SIG-M5 (cell line): ENCODE data around the gene PDE3A.

Experiments
- DNase-seq: peaks from one replicate; lab custom pipeline; 2025; lab: John Stamatoyannopoulos, UW

The PDE3A gene

DNA sequence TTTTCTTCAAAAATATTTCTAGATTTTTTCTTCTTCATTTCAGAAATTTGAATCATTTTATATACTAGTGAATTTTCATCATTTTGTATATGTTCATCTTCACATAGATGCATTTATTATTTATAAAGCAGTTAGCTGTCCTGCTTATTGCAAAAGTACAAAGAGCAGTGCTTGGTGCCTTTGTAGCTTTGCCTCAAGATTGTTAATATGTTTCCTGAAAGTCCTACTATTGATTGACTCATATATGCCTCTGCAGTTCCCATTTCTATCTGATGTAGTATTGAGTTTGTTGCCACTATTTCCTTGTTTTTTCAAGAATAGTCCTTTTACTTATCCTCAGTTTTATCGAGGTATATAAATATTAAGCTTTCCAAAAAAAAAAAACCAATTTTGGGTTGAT lies 89.7 kb downstream of the PDE3A start:
- DNase-seq = no peak

DNA sequence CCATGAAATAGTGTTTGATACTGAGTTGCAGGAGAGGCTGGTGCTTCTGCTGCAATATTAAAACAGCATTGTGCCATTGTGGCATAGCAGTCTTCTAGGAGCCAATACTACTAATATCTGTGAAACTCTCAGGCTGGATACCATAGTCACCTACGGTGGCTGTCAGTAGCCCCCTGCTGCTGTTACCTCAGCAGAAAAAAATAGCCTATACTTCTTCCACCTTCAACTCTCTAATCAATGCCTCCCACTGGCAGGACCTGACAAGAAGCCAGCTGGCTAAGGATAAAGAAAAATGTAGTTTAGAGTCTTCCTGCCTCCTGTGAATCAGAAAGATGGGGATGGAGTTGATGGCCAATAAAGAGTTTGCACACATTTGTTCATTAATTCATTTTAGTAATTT lies 91.6 kb downstream of the PDE3A start:
- no peak for DNase-seq

DNA sequence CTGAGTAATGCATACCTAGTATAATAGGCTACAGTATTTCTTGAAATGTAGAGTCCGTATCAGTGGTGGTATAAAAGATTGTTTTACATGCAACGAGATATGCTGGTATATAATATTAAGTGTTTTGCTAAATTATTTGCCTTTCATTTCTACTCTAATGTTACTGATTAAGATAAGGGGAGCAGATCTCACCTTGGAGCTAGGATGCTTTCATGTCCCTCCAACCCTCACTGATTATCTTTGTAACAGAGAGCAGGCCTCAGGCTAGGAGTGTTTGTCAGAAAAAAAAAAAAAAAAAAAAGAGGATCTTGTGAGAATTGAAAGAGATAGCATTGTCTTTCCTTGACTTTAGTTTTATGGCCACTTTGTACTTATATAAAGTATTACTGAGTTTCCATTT lies 92.6 kb downstream of the PDE3A start:
- DNase-seq = no peak

DNA sequence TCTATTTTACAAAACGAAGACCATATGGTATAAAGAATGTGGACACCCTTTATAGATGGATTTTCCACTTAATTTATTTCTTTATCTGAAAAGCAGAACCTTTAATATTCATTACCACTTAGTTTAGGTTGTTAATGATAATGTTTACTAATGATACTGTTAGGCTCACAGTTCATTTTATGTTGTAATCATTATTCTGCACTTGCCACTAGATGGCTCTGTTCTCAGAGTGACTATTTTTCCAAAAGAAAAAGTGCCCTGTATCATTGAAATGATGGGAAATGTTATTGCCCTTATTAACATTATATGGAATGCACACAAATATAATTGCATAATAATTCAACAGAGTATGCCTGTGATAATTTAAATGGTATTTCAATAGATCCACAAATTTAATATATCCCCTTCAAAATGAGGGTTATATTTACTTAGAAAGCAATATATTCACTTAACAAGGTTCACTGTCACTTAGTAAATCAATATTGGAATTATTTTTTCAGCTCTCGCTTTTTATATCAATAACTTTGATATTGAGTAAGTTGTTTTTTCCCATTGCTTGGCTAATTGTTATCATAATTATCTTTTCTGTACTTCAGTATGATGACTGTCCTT lies 95.7 kb downstream of the PDE3A start:
- no peak for DNase-seq

DNA sequence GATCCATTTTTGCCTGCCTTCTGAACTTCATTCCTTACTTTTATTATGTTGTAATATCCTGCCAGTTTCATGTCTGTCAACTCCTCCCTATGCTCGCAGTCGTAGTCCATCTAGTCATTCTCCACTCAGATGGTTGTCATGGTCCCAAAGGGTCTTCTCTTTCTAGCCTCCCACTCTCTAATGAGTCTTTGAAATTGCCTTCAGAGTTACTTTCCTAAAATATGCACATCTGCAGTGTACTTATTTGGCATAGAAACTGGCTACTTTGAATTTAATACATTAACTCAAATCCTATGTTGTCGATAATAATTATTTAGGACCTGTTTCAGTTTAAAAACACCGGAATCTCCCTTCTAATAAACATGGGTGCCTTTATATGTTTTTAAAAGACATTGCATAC lies 101.0 kb downstream of the PDE3A start:
- no peak for DNase-seq

DNA sequence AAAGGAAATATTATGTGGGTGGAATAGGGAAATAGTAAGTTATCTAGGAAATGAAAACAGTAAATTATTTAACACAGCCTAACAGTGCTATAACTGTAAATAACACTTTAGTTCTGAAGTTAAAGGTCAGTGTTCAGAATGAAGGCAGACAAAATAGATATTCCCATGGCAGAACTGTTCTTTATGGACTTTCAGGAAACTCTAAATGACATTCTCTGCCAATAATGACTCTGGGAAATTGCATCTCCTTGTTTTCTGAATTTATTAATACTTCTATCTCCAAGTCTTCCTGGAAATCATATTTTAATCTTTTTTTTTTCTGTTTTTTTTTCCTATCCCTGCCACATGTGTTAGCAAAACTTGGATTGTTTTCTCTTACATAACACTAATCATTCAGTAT lies 101.4 kb downstream of the PDE3A start:
- DNase-seq = no peak

DNA sequence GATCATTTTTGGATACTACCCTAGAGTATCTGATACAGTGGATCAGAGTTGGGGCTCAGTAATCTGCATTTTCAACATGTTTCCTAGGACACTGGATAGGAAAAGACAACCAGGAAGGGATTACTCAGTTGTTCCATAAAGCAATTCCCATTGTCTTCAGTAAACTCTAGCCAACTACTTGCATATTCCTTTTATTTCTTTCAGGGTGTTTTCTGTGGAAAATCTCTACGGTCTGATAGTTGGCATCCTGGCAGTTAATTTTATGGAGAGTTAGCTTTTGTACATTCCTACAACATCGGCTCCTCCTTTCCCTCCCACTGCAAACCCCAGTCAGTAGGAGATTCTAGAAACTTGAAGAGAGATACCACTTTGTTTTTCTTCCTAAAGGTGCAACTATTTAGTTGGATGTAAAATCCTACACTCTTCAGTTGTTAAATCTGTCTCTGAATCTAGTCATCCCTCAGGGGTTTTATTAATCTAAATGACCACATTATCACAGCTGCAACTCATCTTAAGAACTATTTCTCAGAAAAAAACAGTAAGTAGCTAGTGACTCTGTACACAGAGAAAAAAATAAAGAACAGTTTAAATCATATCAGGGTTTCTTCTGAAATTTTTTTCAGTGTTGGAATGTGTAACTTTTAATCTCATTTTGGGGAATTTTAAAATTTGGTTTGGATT lies 103.9 kb downstream of the PDE3A start:
- DNase-seq = no peak

DNA sequence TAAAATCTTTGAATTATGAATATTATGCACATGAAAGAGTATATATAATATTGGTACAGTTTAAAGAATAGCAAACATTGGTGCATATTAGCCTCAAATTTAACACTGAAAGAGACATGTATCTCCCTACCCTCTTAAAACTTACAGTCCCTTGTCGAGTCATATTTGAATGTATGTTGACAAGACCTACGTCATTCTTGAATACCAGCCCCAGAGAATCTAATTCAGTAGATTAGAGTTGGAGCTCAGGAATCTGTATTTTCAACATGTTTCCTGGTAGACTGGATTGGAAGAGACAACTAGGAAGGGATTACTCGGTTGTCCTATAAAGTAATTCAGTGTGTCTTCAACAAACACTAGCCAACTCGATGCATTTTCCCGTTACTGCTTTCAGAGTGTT lies 104.8 kb downstream of the PDE3A start:
- DNase-seq = no peak

DNA sequence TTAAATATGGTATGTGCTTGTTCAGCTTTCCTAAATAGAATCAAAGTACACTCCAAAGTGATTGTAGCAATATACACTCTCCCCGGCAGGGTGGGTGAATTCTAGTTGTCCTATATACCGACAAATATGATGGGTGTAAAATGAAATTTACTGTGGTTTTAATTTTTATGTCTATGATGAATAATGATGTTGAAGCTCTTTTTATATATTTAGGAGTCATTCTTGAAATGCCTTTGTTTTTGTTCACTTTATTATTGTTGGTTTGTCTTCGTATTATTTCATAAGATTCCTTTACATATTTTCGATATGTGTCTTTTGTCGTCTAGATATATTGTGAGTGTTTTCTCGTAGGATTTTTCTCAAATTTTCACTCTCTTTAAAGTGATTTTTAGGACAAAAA lies 105.7 kb downstream of the PDE3A start:
- DNase-seq = no peak

DNA sequence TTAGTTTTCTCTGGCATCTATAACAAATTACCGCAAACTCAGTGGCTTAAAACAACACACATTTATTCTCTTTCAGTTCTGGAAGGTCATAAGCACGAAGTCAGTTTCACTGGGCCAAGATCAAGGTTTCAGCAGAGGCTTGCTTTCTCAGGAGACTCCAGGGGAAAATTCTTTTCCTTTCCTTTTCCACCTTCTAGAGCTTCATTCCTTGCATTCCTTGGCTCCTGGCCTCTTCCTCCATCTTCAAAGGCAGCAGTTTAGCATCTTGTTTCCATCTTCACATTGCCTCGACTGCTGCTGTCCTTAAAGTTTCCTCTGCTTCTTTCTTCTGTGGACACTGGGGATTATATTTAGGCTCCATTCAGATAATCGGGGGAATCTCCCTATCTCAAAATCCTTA lies 106.1 kb downstream of the PDE3A start:
- no peak for DNase-seq

DNA sequence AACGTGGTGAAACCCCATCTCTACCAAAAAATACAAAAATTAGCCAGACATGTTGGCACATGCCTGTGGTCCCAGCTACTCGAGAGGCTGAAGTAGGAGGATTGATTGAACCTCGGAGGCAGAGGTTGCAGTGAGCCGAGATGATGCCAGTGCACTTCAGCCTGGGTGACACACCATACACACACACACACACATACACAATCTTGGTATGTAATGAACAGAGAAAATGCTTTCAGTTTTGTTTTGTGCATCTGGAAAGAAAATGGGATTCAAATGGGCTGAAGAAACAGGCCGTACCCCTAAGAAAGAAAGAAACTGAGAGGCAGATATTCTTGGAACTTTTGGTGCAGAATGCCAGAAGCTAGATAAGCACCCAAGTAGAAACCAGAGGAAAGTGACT lies 107.2 kb downstream of the PDE3A start:
- DNase-seq = no peak

DNA sequence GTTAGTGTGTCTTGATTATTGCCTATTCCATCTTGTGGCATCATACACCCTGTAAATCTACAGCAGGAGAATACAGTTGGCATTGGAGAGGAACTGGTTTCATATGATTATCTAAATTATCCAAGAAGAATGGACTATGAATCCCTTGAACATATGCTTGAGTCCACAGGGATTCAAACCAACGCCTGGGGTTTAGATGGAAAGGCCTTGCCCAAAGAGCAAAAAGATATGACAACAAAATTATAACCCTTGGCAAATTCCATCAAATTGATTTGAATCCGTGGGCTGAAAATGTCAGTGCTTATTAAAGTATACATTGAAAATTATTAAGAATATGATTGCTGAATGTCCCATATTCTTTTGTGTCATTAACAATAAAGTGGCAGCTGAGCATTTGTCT lies 108.2 kb downstream of the PDE3A start:
- DNase-seq = no peak

DNA sequence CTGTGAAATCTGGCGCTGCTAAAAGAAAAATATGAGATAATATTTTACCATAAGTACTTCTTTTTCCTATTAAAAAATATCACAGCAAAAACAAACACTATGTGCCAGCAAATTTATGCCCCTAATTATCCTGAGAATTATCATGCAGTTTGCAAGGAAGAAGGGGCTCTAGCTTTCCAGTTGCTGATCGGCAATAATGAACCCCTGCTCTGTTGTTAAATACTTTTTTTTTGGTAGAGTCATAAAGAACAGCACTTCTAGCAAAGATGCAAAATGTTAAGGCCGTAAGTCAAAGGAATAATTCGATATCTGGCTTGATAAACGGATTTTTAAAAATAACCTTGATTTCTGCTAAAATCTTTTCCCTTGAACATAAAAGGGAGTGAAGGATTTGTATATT lies 108.9 kb downstream of the PDE3A start:
- no peak for DNase-seq

DNA sequence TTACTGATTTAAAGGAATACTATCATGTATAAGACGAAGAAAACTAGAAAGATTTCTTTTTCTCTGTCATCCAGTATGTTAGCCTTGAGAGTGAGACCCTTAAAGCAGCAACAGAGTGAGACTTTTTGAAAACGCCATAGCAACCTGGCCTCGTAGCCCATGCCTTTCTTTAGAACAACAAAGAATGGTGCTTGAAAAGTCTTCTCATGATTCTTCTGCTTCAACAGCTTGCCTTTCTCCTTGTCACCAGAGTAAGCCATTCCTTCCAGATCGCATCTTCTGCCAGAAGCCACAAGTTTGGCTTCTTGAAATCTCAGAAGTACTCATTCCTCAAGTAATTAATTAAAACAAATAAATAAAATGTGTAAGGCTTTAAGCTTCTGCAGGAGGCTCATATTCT lies 109.3 kb downstream of the PDE3A start:
- no peak for DNase-seq

DNA sequence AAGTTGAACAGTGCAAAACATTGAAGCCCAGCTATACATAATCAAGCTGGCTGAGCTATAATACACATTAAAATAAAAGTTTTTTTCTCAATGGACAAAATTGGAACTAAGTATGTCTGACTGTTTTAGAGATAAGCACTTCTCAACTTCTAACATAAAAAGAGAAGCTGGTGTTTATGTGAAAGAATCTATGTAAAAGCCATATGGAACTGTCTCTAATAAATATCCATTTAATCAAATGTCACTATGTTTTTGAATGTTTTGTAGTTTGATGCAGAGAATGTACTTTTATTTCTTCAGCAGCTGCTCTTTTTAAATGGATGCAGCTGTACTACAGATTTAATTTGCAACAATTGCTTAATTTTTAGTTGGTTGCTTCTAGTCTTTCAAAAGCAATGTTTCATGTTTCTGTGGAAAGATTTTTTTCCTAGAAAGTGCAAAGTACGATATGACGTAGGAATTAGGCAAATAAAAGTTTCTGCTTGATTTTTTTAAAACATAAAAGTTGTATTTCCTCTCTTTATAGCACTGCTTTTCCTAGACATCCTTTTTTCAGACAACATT lies 114.2 kb downstream of the PDE3A start:
- DNase-seq = no peak

DNA sequence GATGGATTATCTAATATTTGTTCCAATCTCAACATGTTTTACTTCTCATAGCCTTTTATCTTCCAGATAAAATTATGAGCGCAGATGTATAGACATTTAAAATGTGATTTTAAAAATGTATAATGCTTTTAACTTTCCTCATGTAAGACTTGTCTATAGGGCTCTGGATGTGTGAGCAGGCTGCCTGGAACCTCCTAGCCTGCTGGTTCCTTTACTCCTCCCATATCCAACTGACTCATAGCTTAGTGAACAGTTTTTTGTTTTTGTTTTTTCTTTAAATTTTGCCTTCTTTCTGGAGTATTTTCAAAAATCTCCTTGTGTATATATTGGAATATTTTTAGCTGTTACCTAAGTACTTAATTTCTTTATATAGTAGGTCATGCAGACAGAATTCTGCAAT lies 115.4 kb downstream of the PDE3A start:
- DNase-seq = no peak

DNA sequence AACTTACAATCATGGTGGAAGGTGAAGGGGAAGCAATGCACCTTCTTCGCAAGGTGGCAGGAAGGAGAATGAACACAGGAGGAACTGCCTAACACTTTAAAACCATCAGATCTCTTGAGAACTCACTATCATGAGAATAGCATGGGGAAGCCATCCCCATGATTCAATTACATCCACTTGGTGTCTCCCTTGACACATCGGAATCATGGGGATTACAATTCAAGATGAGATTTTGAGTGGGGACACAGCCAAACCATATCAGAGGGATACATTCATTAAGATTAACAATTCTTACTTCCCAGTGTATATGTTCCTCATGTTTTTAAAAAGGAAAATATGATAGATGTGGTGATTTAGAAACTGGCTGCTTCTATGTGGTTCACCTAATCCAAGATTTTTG lies 117.9 kb downstream of the PDE3A start:
- DNase-seq = no peak

DNA sequence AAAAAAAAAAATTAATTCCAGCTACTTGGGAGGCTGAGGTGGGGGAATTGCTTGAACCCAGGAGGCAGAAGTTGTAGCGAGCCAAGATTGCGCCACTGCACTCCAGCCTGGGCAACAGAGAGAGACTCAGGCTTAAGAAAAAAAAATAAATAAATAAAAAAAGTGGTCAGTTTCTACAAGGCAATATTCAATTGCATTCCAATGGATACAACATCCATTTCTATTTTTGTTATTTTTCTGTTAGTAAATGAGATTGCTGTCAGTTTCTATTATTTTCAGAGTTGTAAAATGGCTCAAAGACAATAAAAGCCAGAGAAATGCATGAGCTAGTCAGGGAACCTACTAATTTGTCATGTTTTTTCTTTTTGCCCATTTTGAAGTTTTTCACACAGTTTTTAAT lies 119.2 kb downstream of the PDE3A start:
- DNase-seq = no peak

DNA sequence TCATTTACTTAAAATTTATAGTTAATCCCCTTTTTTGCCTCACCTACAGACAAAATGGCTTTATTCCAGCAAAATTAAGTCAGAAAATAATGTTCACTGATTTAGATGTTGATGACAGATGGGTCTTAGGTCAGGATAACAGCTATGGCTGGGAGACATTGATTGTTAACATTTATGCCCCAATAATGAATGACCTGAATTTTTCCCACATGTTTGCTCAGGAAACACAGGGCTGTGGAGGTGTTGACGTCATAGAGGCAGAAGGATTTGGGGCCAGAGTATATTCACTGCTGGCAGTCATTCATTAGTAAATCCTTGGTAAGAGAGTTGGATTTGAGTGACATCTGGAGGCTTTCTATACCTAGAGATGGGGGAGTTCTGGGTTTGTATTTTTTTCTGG lies 121.3 kb downstream of the PDE3A start:
- DNase-seq = no peak

DNA sequence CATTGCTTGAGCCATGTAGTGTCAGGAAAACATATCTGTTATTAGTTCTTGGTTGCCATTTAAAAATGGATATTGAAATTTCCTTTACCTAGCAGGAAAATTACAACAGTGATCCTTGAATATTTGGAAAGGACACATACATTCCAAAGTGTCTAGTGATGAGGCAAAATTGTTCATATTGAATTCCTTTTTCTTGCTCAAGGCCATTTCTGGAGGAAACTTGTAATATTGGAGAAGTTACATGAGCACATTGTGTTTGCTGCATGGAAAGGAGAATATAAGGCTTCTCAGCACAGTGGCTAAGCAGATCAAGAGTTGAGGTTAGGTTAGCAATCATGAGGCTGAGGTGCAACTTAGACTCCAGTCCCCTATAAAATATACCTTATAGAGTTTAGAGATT lies 121.9 kb downstream of the PDE3A start:
- DNase-seq = no peak

DNA sequence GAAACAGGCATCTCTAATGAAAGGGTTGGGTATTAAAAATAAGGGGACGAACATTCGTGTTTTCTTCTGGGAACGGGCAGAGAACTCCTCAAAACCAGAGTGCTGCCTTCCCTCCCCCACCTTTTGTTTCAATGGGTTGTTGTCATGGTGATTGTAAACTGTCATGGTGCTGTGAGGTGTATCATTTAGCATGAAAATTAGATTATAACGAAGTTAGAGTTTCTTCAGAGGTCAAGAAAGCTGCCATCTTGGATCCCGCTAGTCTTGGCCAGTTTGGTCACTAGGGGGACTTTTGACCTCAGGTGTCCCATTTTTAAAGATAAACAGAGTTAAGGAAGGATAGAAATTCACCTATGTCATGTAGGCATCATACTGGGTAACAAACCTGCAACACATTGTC lies 123.0 kb downstream of the PDE3A start:
- no peak for DNase-seq

DNA sequence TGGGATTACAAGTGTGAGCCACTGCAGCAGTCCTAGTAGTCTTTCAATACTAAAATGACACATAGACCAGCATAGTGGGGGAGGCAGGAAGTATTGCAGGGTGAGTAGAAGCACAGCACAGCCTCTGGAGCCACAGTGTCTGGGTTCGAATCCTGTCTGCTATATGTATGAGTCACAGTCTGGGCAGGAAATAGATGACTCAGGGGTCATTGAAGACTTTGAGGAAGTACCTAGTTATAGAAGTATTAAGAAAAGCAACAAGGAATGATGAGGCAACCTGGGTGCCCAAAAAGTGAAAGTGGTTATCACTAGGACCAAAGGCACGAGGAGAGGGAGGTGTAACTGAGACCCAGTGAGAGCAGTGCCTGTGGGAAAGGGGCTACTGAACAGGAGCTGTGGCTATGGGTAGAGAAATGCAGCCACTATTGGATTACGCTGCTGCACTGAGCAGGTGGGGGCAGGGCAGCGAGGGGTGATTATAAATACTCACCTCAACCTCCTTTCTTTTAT lies 124.0 kb downstream of the PDE3A start:
- DNase-seq = peak; percentile 94

DNA sequence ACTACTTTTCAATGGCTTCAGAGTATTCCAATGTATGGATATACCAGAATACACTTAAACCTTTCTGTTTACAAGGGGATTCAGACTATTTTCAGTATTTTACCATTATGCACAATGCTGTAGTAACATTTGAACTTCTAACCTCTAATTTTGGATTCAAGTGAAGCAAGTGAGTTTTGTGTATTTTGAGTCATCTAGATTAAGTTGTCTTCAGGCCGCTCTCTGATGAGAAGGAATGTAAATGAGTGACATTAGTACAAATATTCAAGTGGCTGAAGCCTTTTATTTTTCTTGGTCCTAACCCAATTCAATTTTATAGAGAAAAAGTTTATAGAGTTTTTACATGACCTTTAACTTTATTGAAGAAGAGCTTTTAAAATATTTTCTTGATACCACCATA lies 125.6 kb downstream of the PDE3A start:
- DNase-seq = no peak

DNA sequence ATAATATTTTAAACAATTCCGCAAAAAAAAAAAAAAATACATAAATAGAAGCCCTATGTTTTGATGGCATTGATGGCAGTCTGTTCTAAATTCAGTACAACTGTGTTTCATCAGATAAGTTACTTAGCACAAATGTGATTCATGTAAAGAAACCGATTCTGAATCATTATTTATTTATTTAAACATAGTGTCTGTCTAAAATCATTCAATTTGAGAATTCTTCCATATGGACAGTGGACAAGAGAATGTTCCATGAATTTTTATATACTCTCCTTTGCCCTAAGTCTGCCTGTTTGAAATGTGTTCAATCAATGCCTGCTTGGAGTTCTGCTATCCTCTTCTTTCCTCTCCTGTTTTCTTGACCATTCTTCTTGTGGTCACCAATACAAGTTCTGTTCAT lies 126.5 kb downstream of the PDE3A start:
- no peak for DNase-seq
